ENCODE results near the gene ZNF578.
A peak's percentile ranks its signal among the peaks of the same experiment; 100 is the strongest.
"Not testable (repeated sequence)": the region's sequence is repeated elsewhere in the genome, so short reads cannot be mapped to it uniquely, and the experiment has no call there.

The ZNF578 gene

GRCh38 chr19:52453324-52454094 lies at the start of gene ZNF578:
Gene ZNF578 (plus strand): TSS chr19:52453553. CDS start chr19:52501846, 48,293 bp downstream.
- DNase-seq (ENCODE audit: low spot score) = peak; percentile 84

DNA sequence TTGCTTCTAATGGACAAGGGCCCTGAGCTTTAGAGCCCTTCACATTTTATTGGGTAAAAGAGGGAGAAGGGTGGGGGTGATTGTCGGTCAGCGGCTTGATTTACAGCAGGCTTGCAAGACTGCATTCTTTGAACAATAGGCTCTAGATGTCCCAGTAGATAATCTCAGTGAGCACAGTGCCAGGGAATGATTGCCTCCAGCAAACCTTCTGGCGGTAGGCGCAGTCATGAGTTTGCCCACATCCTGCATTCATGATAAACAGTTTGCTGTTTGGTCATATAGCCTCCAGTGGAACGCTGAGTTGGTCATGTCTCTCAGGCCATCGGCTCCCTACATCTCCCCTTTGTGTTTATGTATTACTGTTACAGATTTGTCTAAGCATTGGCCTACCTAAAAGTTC lies 43.1 kb upstream of the ZNF578 start:
- DNase-seq (ENCODE audit: low spot score) = no peak

- no peak for DNase-seq (ENCODE audit: low spot score)
Measured at GRCh38 chr19:52415711-52416110, 37.6 kb upstream of the ZNF578 start.

DNA sequence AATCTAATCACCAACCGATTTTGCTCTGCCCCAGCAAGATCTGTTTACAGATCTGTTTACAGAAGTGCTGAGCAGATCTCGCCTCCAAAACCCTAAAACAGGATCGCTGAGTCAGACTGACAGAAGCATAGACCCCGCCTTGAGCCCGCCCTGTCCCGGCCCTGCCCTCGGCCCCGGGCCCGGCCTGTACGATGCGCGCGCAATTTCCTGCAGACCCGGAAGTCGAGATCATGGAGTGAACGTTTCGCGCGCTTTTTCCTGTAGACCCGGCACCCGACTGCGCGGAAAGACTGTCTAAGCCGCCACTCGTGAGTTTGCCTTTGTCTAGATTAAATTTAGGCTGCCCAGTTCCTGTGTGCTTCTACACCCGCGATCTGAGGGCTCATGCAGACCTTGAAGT lies 24.4 kb upstream of the ZNF578 start, which contains the start of gene ZNF534:
Gene ZNF534 (plus strand): TSS at position 212 of the 400 bp plus-strand sequence. CDS start 2,327 bp downstream, outside the sequence.
- DNase-seq (ENCODE audit: low spot score) = no peak

DNA sequence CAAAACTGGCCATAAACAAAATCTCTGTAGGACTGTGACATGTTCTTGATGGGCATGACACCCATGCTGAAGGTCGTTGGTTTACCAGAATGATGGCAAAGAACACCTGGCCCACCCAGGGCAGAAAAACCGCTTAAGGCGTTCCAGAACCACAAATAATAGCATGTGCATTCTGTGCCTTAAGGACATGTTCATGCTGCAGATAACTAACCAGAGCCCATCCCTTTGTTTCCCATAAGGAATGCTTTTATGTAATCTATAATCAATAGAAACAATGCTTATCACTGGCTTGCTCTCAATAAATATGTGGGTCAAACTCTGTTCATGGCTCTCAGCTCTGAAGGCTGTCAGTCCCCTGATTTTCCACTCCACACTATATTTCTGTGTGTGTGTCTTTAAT lies 11.2 kb upstream of the ZNF578 start:
- DNase-seq (ENCODE audit: low spot score) = no peak

GRCh38 chr19:52444506-52444905 lies 8.8 kb upstream of the ZNF578 start:
- DNase-seq (ENCODE audit: low spot score) = no peak

GRCh38 chr19:52451241-52451640 lies 2.1 kb upstream of the ZNF578 start:
- no peak for DNase-seq (ENCODE audit: low spot score)

DNA sequence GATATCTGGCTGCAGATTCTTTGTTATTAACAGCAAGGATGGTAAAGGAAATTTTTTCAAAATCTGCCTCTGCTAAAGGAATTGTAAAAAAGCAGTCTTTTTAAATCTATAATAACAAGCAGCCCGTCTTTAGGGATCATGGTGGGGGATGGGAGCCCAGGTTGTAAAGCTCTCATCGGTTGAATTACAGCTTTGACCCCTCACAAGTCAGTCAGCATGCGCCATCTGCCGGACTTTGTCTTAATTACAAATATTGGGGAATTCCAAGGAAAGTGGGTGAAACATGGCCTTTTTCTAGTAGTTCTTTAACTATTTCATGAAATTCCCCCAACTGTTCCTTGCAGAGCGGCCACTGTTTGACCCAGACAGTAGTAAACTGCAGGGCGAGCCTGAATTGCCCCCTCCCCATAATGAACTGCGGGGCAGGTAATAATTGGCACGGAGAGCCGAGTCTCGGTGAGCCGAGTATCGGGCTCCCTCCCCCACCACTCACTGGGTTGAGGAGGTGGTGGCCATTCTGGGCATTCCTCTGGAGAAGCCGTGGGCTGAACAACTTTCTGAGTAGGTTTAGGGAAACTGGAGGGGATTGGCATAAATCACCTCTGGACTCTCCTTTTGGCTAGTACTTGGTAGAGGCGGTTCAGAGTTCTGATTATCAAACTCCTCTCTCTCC lies 11.6 kb downstream of the ZNF578 start:
- no peak for DNase-seq (ENCODE audit: low spot score)

DNA sequence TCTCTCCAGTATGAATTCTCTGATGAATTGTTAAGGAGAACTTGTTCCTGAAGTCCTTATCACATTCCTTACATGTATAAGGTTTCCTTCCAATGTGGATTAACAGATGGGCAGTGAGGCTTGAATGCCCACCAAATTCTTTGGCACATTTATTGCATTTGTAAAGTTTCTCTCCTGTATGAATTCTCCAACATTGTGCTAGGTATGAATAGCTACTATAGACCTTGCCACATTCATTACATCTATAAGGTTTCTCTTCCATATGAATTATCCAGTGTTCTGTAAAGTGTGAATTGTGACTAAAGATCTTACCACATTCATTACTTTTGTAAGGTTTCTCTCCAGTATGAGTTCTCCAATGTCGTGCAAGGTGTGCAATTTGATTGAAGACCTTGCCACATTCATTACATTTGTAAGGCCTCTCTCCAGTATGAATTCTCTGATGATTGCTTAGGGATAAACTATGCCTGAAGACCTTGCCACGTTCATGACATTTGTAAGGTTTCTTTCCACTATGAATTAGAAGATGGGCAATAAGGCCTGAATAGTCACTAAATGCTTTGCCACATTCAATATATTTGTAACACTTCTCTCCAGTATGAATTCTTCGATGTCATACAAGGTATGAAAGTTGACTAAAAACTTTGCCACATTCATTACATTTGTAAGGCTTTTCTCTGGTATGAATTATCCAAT lies 20.4 kb downstream of the ZNF578 start:
- DNase-seq (ENCODE audit: low spot score) = no peak

GRCh38 chr19:52474351-52475127 lies 21.2 kb downstream of the ZNF578 start:
- no peak for DNase-seq (ENCODE audit: low spot score)

DNA sequence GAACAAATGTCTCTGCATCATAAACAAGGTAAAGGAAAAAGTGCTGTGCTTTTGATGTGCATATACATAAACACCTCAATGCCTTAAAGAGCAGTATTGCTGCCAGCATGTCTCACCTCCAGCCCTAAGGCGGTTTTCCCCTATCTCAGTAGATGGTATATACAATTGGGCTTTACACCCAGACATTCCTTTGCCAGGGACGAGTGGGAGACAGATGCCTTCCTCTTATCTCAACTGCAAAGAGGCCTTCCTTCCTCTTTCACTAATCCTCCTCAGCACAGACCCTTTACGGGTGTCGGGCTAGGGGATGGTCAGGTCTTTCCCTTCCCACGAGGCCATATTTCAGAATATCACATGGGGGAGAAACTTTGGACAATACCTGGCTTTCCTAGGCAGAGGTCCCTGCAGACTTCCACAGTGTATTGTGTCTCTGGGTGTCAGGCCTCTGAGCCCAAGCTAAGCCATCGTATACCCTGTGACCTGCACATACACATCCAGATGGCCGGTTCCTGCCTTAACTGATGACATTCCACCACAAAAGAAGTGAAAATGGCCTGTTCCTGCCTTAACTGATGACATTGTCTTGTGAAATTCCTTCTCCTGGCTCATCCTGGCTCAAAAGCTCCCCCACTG lies 30.9 kb downstream of the ZNF578 start:
- DNase-seq (ENCODE audit: low spot score) = not testable (repeated sequence)

- not testable (repeated sequence) for DNase-seq (ENCODE audit: low spot score)
Measured at GRCh38 chr19:52485064-52485463, 31.7 kb downstream of the ZNF578 start.

GRCh38 chr19:52485561-52486240 lies 32.3 kb downstream of the ZNF578 start:
- DNase-seq (ENCODE audit: low spot score) = not testable (repeated sequence)

DNA sequence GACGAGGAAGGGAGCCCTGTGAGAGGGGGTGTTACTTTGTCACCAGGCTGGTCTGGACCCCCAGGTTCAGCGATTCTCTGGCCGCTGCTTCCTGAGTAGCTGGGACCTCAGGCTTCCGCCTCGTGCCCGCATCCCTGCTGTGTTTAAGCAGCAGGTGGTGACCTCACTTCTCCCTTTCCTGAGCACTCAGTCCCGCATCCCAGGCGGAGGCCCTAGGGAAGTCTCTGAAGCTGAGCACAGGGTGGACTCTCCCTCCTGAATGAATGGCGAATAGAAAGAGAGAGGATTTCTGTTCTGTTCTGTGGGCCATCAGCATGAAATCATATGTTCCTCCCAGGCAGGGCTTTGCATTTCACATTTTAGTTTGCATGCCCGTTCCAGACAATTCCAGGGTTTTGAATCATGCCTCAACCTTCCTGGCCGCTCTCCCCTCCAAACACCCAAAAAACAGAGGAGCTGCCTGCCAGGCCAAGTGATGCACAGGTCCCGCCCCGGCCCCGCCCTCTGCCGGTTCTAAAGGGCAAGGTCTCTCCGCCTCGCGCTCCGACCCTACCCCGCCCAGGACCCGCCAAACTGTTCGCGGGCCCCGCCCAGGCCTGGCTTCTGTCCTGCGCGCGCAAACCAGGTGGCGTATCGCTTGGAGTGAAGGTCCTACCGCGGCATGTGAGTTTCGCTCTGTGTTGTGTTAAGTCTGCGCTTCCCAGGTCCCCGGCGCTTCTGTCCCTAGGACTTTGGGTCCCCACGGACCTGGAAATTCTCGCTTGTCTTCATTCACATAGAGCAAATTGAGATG lies 39.0 kb downstream of the ZNF578 start:
- DNase-seq (ENCODE audit: low spot score) = no peak

DNA sequence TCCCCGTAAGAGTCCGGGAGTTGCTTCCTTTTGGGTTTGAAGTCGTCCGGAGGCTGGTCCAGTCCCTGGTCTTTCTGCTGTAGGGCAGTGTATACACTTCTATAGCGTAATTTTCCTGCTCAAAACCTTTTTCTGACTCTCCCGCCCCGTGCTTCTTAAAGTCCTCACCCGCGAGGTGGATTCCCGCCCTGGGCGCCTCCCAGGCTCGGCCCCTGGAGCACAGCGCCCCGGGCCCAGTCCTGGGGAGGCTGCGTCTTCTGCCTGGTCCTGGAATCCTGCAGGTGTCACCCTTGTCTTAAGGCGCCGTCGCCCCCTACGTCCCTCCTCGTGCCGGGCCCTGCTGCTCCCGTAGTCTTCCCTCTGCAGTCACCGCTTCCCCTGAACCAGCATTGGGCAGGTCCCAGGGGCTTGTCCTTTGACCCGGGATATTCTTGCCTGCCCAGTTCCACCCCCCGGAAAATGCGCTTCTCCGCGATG lies 39.7 kb downstream of the ZNF578 start:
- no peak for DNase-seq (ENCODE audit: low spot score)

DNA sequence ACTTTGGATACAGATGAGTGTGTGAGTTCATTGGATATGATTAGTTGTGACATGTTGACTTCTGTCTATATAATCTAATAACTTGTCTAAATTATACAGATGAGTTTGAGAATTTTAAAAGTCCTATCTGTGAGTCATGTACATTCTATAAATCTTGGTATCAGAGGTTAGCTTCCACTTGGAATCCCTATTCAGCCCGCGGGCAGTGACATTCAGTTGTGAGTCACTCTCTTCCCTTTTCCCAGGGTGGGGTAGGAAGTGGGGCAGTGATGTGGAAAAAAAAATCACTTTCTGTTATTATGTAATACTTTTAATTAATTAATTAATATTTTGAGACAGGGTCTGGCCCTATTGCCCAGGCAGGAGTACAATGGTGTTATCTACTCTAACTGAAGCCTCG lies 41.2 kb downstream of the ZNF578 start:
- DNase-seq (ENCODE audit: low spot score) = no peak

DNA sequence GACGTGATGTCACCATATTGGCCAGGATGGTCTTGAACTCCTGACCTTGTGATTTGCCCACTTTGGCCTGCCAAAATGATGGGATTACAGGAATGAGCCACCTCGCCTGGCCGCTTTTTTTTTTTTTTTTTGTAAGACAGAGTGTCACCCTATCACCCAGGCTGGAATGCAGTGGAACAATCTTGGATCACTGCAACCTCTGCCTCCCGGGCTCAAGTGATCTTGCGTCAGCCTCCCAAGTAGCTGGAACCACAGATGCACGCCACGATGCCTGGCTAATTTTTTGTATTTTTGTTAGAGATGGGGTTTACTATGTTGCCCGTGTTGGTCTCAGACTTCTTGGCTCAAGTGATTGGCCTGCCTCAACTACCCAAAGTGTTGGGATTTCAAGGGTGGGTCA lies 45.2 kb downstream of the ZNF578 start:
- DNase-seq (ENCODE audit: low spot score) = no peak

GRCh38 chr19:52500474-52500873 lies 47.1 kb downstream of the ZNF578 start:
- not testable (repeated sequence) for DNase-seq (ENCODE audit: low spot score)

DNA sequence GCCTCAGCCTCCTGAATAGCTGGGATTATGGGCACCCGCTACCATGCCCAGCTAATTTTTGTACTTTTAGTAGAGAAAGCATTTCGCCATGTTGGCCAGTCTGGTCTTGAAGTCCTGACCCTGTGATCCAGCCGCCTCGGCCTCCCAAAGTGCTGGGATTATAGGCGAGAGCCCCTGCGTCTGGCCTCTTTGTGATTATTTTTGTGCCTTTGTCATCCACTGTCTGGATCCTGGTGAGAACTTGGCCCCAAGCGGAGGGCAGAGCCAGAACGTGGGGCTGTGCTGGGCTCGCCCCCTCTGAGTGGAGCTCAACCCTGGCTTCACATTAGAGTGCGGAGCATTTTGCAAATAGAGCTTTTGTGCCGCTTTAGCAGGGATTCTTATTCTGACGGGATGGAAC lies 47.6 kb downstream of the ZNF578 start:
- not testable (repeated sequence) for DNase-seq (ENCODE audit: low spot score)

GRCh38 chr19:52507266-52507665 lies 53.9 kb downstream of the ZNF578 start:
- DNase-seq (ENCODE audit: low spot score) = no peak
